Liver (tissue), 9 donors: ENCODE data around the gene MRPS12. TPM values are rescaled to one million over a fixed set of nuclear protein-coding genes. Genes with fewer than 3 reads are reported as not detected.

ENCODE experiments used
- DNase-seq: peaks from one replicate; pipeline ENCODE4 v3.0.0-alpha.2; 2017; ENCODE audit warnings: low spot score
- H3K27ac ChIP-seq, 2 donors: one replicate each; pipeline ENCODE4 v1.7.0; 2013; ENCODE audit warnings: inconsistent platforms in 2 of 2, low read length in 2 of 2, control low read depth in 1 of 2, low read depth in 1 of 2, mild to moderate bottlenecking in 1 of 2
- H3K27me3 ChIP-seq, 4 donors: one replicate each; pipeline versions ENCODE4 v1.6.1 to v1.7.0; 2013; ENCODE audit warnings: low read length in 3 of 4, inconsistent platforms in 1 of 4, mild to moderate bottlenecking in 1 of 4, moderate library complexity in 1 of 4; ENCODE audit not compliant: control insufficient read depth in 4 of 4, insufficient read depth in 4 of 4
- H3K36me3 ChIP-seq, 4 donors: one replicate each; pipeline versions ENCODE4 v1.6.1 to v1.7.0; 2013; ENCODE audit warnings: low read length in 3 of 4, mild to moderate bottlenecking in 3 of 4, low read depth in 1 of 4, moderate library complexity in 1 of 4; ENCODE audit not compliant: control insufficient read depth in 4 of 4, insufficient read depth in 3 of 4
- H3K4me1 ChIP-seq, 4 donors: one replicate each; pipeline versions ENCODE4 v1.6.1 to v1.7.0; 2013; ENCODE audit warnings: low read length in 3 of 4, mild to moderate bottlenecking in 3 of 4, moderate library complexity in 1 of 4; ENCODE audit not compliant: control insufficient read depth in 4 of 4, insufficient read depth in 4 of 4
- H3K4me3 ChIP-seq, 3 donors: one replicate each; pipeline versions ENCODE4 v1.6.1 to v1.7.0; 2013; ENCODE audit warnings: low read length in 3 of 3, control low read depth in 1 of 3, low read depth in 1 of 3, mild to moderate bottlenecking in 1 of 3
- H3K9ac ChIP-seq, 2 donors: one replicate each; pipeline ENCODE4 v1.7.0; 2013; ENCODE audit warnings: low read length in 2 of 2, mild to moderate bottlenecking in 2 of 2, moderate library complexity in 2 of 2, control low read depth in 1 of 2, low read depth in 1 of 2
- H3K9me3 ChIP-seq, 4 donors: one replicate each; pipeline versions ENCODE4 v1.6.1 to v1.7.0; 2013; ENCODE audit warnings: low read length in 3 of 4; ENCODE audit not compliant: control insufficient read depth in 4 of 4
- ATF3 ChIP-seq: IDR thresholded peaks from 2 replicates; pipeline ENCODE4 v1.6.1; 2016; ENCODE audit warnings: antibody characterized with exemption
- CTCF ChIP-seq: fragments of 150-350 bp; IDR thresholded peaks from 2 replicates; pipeline ENCODE4 v1.5.1; 2017; ENCODE audit warnings: improper control_type of control experiment, low read depth, low read length; ENCODE audit not compliant: missing input control
- EGR1 ChIP-seq, 2 donors: IDR thresholded peaks; 2 replicates each; pipeline ENCODE4 v1.6.1; 2016 to 2018; ENCODE audit warnings: antibody characterized with exemption in 2 of 2, low read depth in 2 of 2
- FOXA1 ChIP-seq: IDR thresholded peaks from 2 replicates; pipeline ENCODE4 v1.6.1; 2016; ENCODE audit warnings: antibody characterized with exemption
- FOXA2 ChIP-seq: IDR thresholded peaks from 2 replicates; pipeline ENCODE4 v1.6.1; 2016; ENCODE audit warnings: antibody characterized with exemption
- GABPA ChIP-seq, 2 donors: IDR thresholded peaks in 1 of 2; conservative IDR thresholded peaks in 1 of 2; 2 replicates each; pipeline ENCODE4 v1.6.1; 2016; ENCODE audit warnings: antibody characterized with exemption in 2 of 2, mild to moderate bottlenecking in 1 of 2, moderate library complexity in 1 of 2
- HNF4A ChIP-seq, 2 donors: conservative IDR thresholded peaks; 2 replicates each; pipeline ENCODE4 v1.6.1; 2016; ENCODE audit warnings: antibody characterized with exemption in 2 of 2, mild to moderate bottlenecking in 2 of 2
- HNF4G ChIP-seq: IDR thresholded peaks from 2 replicates; pipeline ENCODE4 v1.6.1; 2016; ENCODE audit warnings: antibody characterized with exemption
- JUND ChIP-seq, 2 donors: IDR thresholded peaks; 2 replicates each; pipeline ENCODE4 v1.6.1; 2016; ENCODE audit warnings: antibody characterized with exemption in 2 of 2
- MAX ChIP-seq: IDR thresholded peaks from 2 replicates; pipeline ENCODE4 v1.6.1; 2016; ENCODE audit warnings: antibody characterized with exemption
- NR2F2 ChIP-seq: IDR thresholded peaks from 2 replicates; pipeline ENCODE4 v1.6.1; 2016; ENCODE audit warnings: antibody characterized with exemption
- RAD21 ChIP-seq, 2 donors: IDR thresholded peaks; 2 replicates each; pipeline ENCODE4 v1.6.1; 2016; ENCODE audit warnings: antibody characterized with exemption in 2 of 2, mild to moderate bottlenecking in 2 of 2
- REST ChIP-seq: IDR thresholded peaks from 2 replicates; pipeline ENCODE4 v1.6.1; 2016; ENCODE audit warnings: antibody characterized with exemption, mild to moderate bottlenecking
- RXRA ChIP-seq, 2 donors: IDR thresholded peaks; 2 replicates each; pipeline ENCODE4 v1.6.1; 2017 to 2018; ENCODE audit warnings: antibody characterized with exemption in 2 of 2, mild to moderate bottlenecking in 1 of 2
- SP1 ChIP-seq: IDR thresholded peaks from 2 replicates; pipeline ENCODE4 v1.6.1; 2018; ENCODE audit warnings: antibody characterized with exemption, mild to moderate bottlenecking
- TAF1 ChIP-seq: conservative IDR thresholded peaks from 2 replicates; pipeline ENCODE4 v1.6.1; 2016; ENCODE audit warnings: antibody characterized with exemption, mild to moderate bottlenecking
- YY1 ChIP-seq: IDR thresholded peaks from 2 replicates; pipeline ENCODE4 v1.6.1; 2016; ENCODE audit warnings: antibody characterized with exemption, mild to moderate bottlenecking
- ZBTB33 ChIP-seq: IDR thresholded peaks from 2 replicates; pipeline ENCODE4 v1.6.1; 2016; ENCODE audit warnings: antibody characterized with exemption
- WGBS: extraction: QIAGEN DNeasy Blood & Tissue Kit; methylation state at CpG from one replicate; pipeline ENCODE4 v1.1.7; 2013; 5-methylcytosine and 5-hydroxymethylcytosine counted together
- polyA plus RNA-seq, 2 donors: library from polyadenylated mRNA; stranded (reverse) in 1 of 2; unstranded in 1 of 2; fragments of 200-250 nt in 1 of 2; fragments of >200 nt in 1 of 2; fragmentation: Nextera tagmentation in 1 of 2; extraction: Ambion mirVana in 1 of 2; gene quantifications; one replicate each; pipeline versions ENCODE4 v1.2.1 to v1.2.3, GENCODE V29; 2013 to 2015
- total RNA-seq, 2 donors: library from RNA; depleted of rRNA; stranded (reverse); fragments of >200 nt; gene quantifications; one replicate each; pipeline ENCODE4 v1.2.3, GENCODE V29; 2014
- donor health status: healthy.
- donor health status: healthy.
- donor health status: healthy.
- donor health status: healthy.
- donor health status: healthy.

MRPS12 gene
- total and polyA plus RNA-seq, 4 donors = 19.0 to 62.0 (median 39.9) TPM

GRCh38 chr19:38890686-38891085, 40.1 kb upstream of the MRPS12 start:
- Histone ChIP-seq H3K9ac (no peak overlapping the region), H3K27me3 (no peaks in the 10 kb centered on the region), H3K36me3 (peaks cover 2 to 24% (median 18%) of the 10 kb centered on the region in 4 donors), H3K4me3 (no peak overlapping the region), H3K27ac (no peak overlapping the region), H3K9me3 (no peaks in the 10 kb centered on the region), H3K4me1 (peaks cover 0 to 4% (median 3%) of the 10 kb centered on the region in 4 donors)
- TF ChIP-seq CTCF = no peak
- no peak for TF ChIP-seq REST
- TF ChIP-seq GABPA (IDR thresholded peaks at IDR 0.05 in 1 of 2, conservative IDR thresholded peaks at IDR 0.05 in 1 of 2) = no peak
- no peak for TF ChIP-seq ZBTB33
- no peak for TF ChIP-seq TAF1
- no peak for TF ChIP-seq FOXA2
- no peak for TF ChIP-seq HNF4G
- TF ChIP-seq YY1 = no peak
- TF ChIP-seq RXRA (IDR thresholded peaks at IDR 0.05) = no peak
- no peak for TF ChIP-seq NR2F2
- TF ChIP-seq MAX = no peak
- TF ChIP-seq FOXA1 = no peak
- no peak for TF ChIP-seq JUND (IDR thresholded peaks at IDR 0.05)
- TF ChIP-seq ATF3 = no peak
- no peak for TF ChIP-seq HNF4A (conservative IDR thresholded peaks at IDR 0.05)
- no peak for TF ChIP-seq RAD21 (IDR thresholded peaks at IDR 0.05)
- no peak for TF ChIP-seq SP1
- DNase-seq = no peak

- Histone ChIP-seq H3K9ac (no peak overlapping the region), H3K9me3 (no peaks in the 10 kb centered on the region), H3K27ac (no peak overlapping the region), H3K27me3 (no peaks in the 10 kb centered on the region), H3K4me1 (peaks cover 0 to under 1% (median 0%) of the 10 kb centered on the region in 4 donors), H3K4me3 (no peak overlapping the region), H3K36me3 (peaks cover 2 to 24% (median 18%) of the 10 kb centered on the region in 4 donors)
- no peak for DNase-seq
- WGBS = 93% methylated on average over 6 of the region's 6 CpGs
- TF ChIP-seq EGR1 (IDR thresholded peaks at IDR 0.05; ENCODE audit: low read depth in 2 of 2) (no peak), JUND (IDR thresholded peaks at IDR 0.05) (no peak), ATF3 (no peak), REST (no peak), CTCF (no peak), FOXA1 (no peak)
Measured at GRCh38 chr19:38891771-38892170, 39.0 kb upstream of the MRPS12 start.
